Common myeloid progenitor, CD34-positive (primary cell): ENCODE results near the gene DOCK2.

Source experiments
- CTCF ChIA-PET: fragments of 350-600 bp; sonication (Branson Sonifier 250); formaldehyde crosslinking; loops from one replicate; lab custom pipeline; 2021; ENCODE audit warnings: antibody characterized with exemption; lab: Charles Lee
- POLR2A ChIA-PET: fragments of 350-600 bp; sonication (Branson Sonifier 250); formaldehyde crosslinking; loops from one replicate; lab custom pipeline; 2021; ENCODE audit warnings: antibody characterized with exemption; lab: Charles Lee
- DNase-seq, 3 donors: peaks; one replicate each; pipeline versions ENCODE4 v3.0.0 to v3.0.0-alpha.2; 2013
- H3K27ac ChIP-seq, 2 experiments: 1 replicate in 1 of 2; 2 replicates in 1 of 2; pipeline ENCODE4 v1.7.0; 2013; ENCODE audit warnings: inconsistent platforms in 2 of 2, low read length in 2 of 2, mild to moderate bottlenecking in 2 of 2, low read depth in 1 of 2, moderate library complexity in 1 of 2; ENCODE audit not compliant: severe bottlenecking in 2 of 2, insufficient read depth in 1 of 2, poor library complexity in 1 of 2
- H3K27me3 ChIP-seq, 5 experiments: replicated peaks in 2 of 5; 1 replicate in 3 of 5; 2 replicates in 2 of 5; pipeline versions ENCODE4 v1.6.1 to v1.7.0; 2013; ENCODE audit warnings: low read length in 4 of 5, mild to moderate bottlenecking in 2 of 5, moderate library complexity in 2 of 5, inconsistent platforms in 1 of 5; ENCODE audit not compliant: insufficient read depth in 5 of 5, control insufficient read depth in 4 of 5
- H3K36me3 ChIP-seq, 4 experiments: 1 replicate in 2 of 4; 2 replicates in 2 of 4; pipeline versions ENCODE4 v1.6.1 to v1.7.0; 2013; ENCODE audit warnings: low read length in 3 of 4, control low read depth in 1 of 4, mild to moderate bottlenecking in 1 of 4; ENCODE audit not compliant: control insufficient read depth in 4 of 4, insufficient read depth in 4 of 4
- H3K4me1 ChIP-seq, 4 experiments: 1 replicate in 3 of 4; 2 replicates in 1 of 4; pipeline versions ENCODE4 v1.6.1 to v1.7.1; 2013; ENCODE audit warnings: low read length in 3 of 4, mild to moderate bottlenecking in 3 of 4, control low read depth in 1 of 4, inconsistent platforms in 1 of 4, moderate library complexity in 1 of 4; ENCODE audit not compliant: control insufficient read depth in 4 of 4, insufficient read depth in 4 of 4; ENCODE audit errors: control extremely low read depth in 1 of 4
- H3K4me3 ChIP-seq, 7 experiments: 1 replicate in 4 of 7; 2 replicates in 3 of 7; pipeline versions ENCODE4 v1.5.1 to v1.7.0; 2013; ENCODE audit warnings: mild to moderate bottlenecking in 7 of 7, low read length in 6 of 7, moderate library complexity in 6 of 7, inconsistent platforms in 2 of 7, low read depth in 2 of 7, control low read depth in 1 of 7; ENCODE audit not compliant: insufficient read depth in 4 of 7, control insufficient read depth in 1 of 7; ENCODE audit errors: extremely low read depth in 1 of 7
- H3K9me3 ChIP-seq, 5 experiments: 1 replicate in 4 of 5; 2 replicates in 1 of 5; pipeline versions ENCODE4 v1.6.1 to v1.7.1; 2013; ENCODE audit warnings: low read length in 4 of 5, mild to moderate bottlenecking in 2 of 5, inconsistent platforms in 1 of 5, low read depth in 1 of 5, moderate library complexity in 1 of 5; ENCODE audit not compliant: control insufficient read depth in 4 of 5, insufficient read depth in 2 of 5; ENCODE audit errors: control extremely low read depth in 1 of 5
- WGBS: methylation state at CpG from one replicate; pipeline ENCODE4 v1.1.5; 2013; ENCODE audit not compliant: insufficient coverage; 5-methylcytosine and 5-hydroxymethylcytosine counted together

The DOCK2 gene

DNA sequence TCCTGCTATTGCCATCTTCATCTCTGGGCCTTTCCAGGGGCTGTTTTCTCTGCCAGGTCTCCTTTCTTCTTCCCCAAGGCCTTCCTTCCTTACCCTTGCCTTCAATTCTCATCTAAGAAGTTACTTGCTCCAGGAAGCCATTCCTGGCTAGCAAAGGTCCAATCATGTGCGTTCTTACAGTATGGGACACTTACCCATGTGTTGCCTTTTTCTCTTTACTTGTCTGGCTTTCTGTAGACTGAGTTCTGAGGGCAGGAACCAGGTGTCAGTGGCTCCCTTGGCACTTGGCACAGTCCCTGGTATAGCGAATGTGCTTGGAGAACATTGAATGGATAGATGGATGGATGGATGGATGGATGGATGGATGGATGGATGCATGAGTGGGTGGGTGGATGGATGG is 478.9 kb downstream of the DOCK2 start:
- Histone ChIP-seq H3K4me1 (peaks cover 1 to 13% (median 10%) of the 10 kb centered on the region in 4 experiments), H3K9me3 (no peaks in the 10 kb centered on the region), H3K4me3 (no peak overlapping the region), H3K36me3 (no peaks in the 10 kb centered on the region), H3K27me3 (no peaks in the 10 kb centered on the region), H3K27ac (no peak overlapping the region)
- no peak for DNase-seq
- CTCF ChIA-PET: interaction anchor here (5.6 kb wide), 1 partner anchor 16 kb away, joined by 24 read pairs; no protein-coding TSS in a partner anchor
- POLR2A ChIA-PET: no interaction called here
- 90% methylated on average over 2 of the region's 2 CpGs for WGBS

DNA sequence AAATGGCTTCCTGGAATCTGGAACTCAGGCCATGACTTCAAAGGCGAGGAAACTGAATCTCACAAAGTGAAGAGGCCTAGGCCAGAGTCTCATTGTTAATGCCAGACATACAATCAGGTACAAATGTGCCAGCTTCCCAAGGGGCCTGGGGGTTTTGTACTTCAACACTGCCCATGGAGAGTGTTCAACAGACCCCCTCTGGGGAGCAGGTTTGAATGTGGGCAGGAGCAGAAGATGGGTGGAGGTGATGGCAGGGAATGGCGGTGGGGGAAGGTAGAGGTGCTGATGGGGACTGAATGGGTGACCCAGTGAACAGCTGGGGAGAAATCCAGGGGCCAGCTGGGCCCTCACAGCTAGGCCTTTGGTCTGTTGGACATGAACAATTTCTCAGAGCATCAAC is 480.7 kb downstream of the DOCK2 start:
- POLR2A ChIA-PET: no interaction called here
- Histone ChIP-seq H3K27ac (no peak overlapping the region), H3K4me1 (peaks cover 1 to 8% (median 4%) of the 10 kb centered on the region in 4 experiments), H3K27me3 (no peaks in the 10 kb centered on the region), H3K36me3 (no peaks in the 10 kb centered on the region), H3K4me3 (no peak overlapping the region), H3K9me3 (no peaks in the 10 kb centered on the region)
- DNase-seq: no peak
- CTCF ChIA-PET: interaction anchor here (1.1 to 5.6 kb wide), 3 partner anchors 14 to 67 kb away, joined by 3 to 24 read pairs (median 3); no protein-coding TSS in a partner anchor
- 100% methylated on average over 2 of the region's 2 CpGs for WGBS

- POLR2A ChIA-PET: interaction anchor here (0.6 kb wide), 1 partner anchor 1826 kb away, joined by 3 read pairs; no protein-coding TSS in a partner anchor
- H3K36me3 ChIP-seq: no peaks in the 10 kb centered on the region
- DNase-seq: no peak
- peaks cover 0 to 4% (median 0%) of the 10 kb centered on the region in 5 experiments for H3K9me3 ChIP-seq
- H3K27me3 ChIP-seq: no peaks in the 10 kb centered on the region
- WGBS: 80% methylated on average over 1 of the region's 2 CpGs
- H3K27ac ChIP-seq: no peak overlapping the region
- H3K4me1 ChIP-seq: no peaks in the 10 kb centered on the region
- H3K4me3 ChIP-seq: no peak overlapping the region
- CTCF ChIA-PET: interaction anchor here (1.0 kb wide), 1 partner anchor 14 kb away, joined by 3 read pairs; no protein-coding TSS in a partner anchor
Measured at GRCh38 chr5:170120576-170120975, 483.5 kb downstream of the DOCK2 start.

DNA sequence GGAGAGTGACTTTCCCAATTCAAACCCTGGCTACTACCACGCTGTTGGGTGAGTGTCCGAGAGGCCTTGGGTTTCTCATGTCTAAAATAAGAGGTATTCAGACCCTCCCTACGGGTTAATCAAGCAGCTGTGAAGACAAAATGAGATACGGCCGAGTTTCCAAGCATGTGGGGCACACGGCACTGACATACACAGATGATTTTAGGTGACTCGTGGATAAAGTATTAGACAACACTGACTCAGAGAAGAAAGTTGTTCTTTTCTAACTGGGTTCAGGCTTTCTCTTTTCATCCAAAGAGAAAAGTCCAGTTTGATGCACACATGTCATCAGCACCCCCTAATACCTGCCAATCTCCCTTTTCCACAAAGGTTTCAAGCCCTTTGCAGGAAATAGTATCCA is 484.2 kb downstream of the DOCK2 start:
- ChIA-PET POLR2A (no interaction called here), CTCF (interaction anchor here (1.0 kb wide), 1 partner anchor 14 kb away, joined by 3 read pairs; no protein-coding TSS in a partner anchor)
- DNase-seq: no peak
- H3K27me3 ChIP-seq: no peaks in the 10 kb centered on the region
- no peak overlapping the region for H3K4me3 ChIP-seq
- H3K27ac ChIP-seq: no peak overlapping the region
- WGBS: 96% methylated on average over 7 of the region's 7 CpGs
- H3K4me1 ChIP-seq: no peaks in the 10 kb centered on the region
- peaks cover 2 to 9% (median 3%) of the 10 kb centered on the region in 5 experiments for H3K9me3 ChIP-seq
- no peaks in the 10 kb centered on the region for H3K36me3 ChIP-seq

GRCh38 chr5:170126061-170126460 is 489.0 kb downstream of the DOCK2 start:
- Histone ChIP-seq H3K27ac (no peak overlapping the region), H3K4me1 (no peaks in the 10 kb centered on the region), H3K36me3 (no peaks in the 10 kb centered on the region), H3K27me3 (no peaks in the 10 kb centered on the region), H3K9me3 (peaks cover 3 to 20% (median 6%) of the 10 kb centered on the region in 5 experiments), H3K4me3 (no peak overlapping the region)
- WGBS: 100% methylated on average over 1 of the region's 1 CpG
- POLR2A ChIA-PET: no interaction called here
- CTCF ChIA-PET: no interaction called here
- no peak for DNase-seq

DNA sequence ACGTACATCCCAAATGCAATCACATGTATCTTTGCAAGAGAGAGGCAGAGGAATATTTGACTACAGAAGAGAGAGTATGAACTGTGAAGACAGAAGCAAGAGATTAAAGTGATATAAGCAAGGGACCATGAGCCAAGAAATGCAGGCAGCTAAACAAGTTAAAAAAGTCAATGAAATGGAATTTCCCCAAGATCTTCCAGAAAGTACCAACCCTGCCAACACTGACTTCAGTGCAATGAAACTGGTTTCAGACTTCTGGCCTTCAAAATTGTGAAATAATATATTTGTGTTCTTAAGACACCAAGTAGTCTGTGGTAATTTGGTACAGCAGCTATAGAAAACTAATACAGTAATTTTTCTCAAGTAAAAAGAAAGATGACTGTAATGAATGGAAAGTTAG is 489.6 kb downstream of the DOCK2 start:
- H3K4me3 ChIP-seq: no peak overlapping the region
- no peaks in the 10 kb centered on the region for H3K27me3 ChIP-seq
- H3K27ac ChIP-seq: no peak overlapping the region
- DNase-seq: no peak
- 100% methylated on average over 1 of the region's 1 CpG for WGBS
- H3K4me1 ChIP-seq: no peaks in the 10 kb centered on the region
- CTCF ChIA-PET: no interaction called here
- H3K36me3 ChIP-seq: no peaks in the 10 kb centered on the region
- POLR2A ChIA-PET: no interaction called here
- H3K9me3 ChIP-seq: peaks cover 3 to 20% (median 6%) of the 10 kb centered on the region in 5 experiments

GRCh38 chr5:170131235-170131634 is 494.2 kb downstream of the DOCK2 start:
- CTCF ChIA-PET: no interaction called here
- no peaks in the 10 kb centered on the region for H3K27me3 ChIP-seq
- no peaks in the 10 kb centered on the region for H3K36me3 ChIP-seq
- no peak for DNase-seq
- no peaks in the 10 kb centered on the region for H3K4me1 ChIP-seq
- POLR2A ChIA-PET: no interaction called here
- no peak overlapping the region for H3K4me3 ChIP-seq
- WGBS: 100% methylated on average over 2 of the region's 3 CpGs
- H3K27ac ChIP-seq: no peak overlapping the region
- peaks cover 0 to 12% (median 4%) of the 10 kb centered on the region in 5 experiments for H3K9me3 ChIP-seq
